ENCODE measurements around the gene CILP.

Gene CILP

GRCh38 chr15:65254758-65255157 lies 43.5 kb upstream of the CILP start:
- intact Hi-C loops (cut with DNase I; ENCODE audit: low total_unique reads), result loop anchor here (5.0 kb wide), 1 partner anchor 42 kb away; the partner anchor contains the start of gene CILP
- TF ChIP-seq CTCF (IDR thresholded peaks at IDR 0.05), result no peak
- peaks cover 0 to 4% (median 0%) of the 10 kb centered on the region in 4 donors for H3K4me1 ChIP-seq
- no peak overlapping the region for H3K4me3 ChIP-seq
- H3K9me3 ChIP-seq, result no peaks in the 10 kb centered on the region
- DNase-seq, result no peak
- no peak overlapping the region for H3K27ac ChIP-seq
- H3K27me3 ChIP-seq, result no peaks in the 10 kb centered on the region
- peaks cover 24 to 60% (median 31%) of the 10 kb centered on the region in 3 donors for H3K36me3 ChIP-seq

GRCh38 chr15:65254356-65254755 lies 43.1 kb upstream of the CILP start:
- peaks cover 20 to 60% (median 27%) of the 10 kb centered on the region in 3 donors for H3K36me3 ChIP-seq
- H3K27me3 ChIP-seq, result no peaks in the 10 kb centered on the region
- DNase-seq, result no peak
- TF ChIP-seq CTCF (IDR thresholded peaks at IDR 0.05), result no peak
- H3K27ac ChIP-seq, result no peak overlapping the region
- H3K4me3 ChIP-seq, result no peak overlapping the region
- H3K4me1 ChIP-seq, result peaks cover 0 to 4% (median 0%) of the 10 kb centered on the region in 4 donors
- intact Hi-C loops (cut with DNase I; ENCODE audit: low total_unique reads), result loop anchor here (5.0 kb wide), 1 partner anchor 42 kb away; the partner anchor contains the start of gene CILP
- H3K9me3 ChIP-seq, result no peaks in the 10 kb centered on the region

- no peak for TF ChIP-seq CTCF (IDR thresholded peaks at IDR 0.05)
- Histone ChIP-seq H3K27ac (no peak overlapping the region), H3K27me3 (no peaks in the 10 kb centered on the region), H3K9me3 (no peaks in the 10 kb centered on the region), H3K4me1 (no peaks in the 10 kb centered on the region), H3K4me3 (no peak overlapping the region), H3K36me3 (peaks cover 0 to 51% (median 6%) of the 10 kb centered on the region in 3 donors)
- intact Hi-C loops (cut with DNase I; ENCODE audit: low total_unique reads), result loop anchor here (5.0 kb wide), 1 partner anchor 37 kb away; the partner anchor contains the start of gene CILP
- no peak for DNase-seq
Observed at GRCh38 chr15:65249641-65250040, 38.4 kb upstream of the CILP start.

GRCh38 chr15:65248511-65249255 lies 37.4 kb upstream of the CILP start:
- Histone ChIP-seq H3K27ac (no peak overlapping the region), H3K9me3 (no peaks in the 10 kb centered on the region), H3K4me3 (no peak overlapping the region), H3K4me1 (no peaks in the 10 kb centered on the region), H3K36me3 (peaks cover 0 to 43% (median 0%) of the 10 kb centered on the region in 3 donors), H3K27me3 (no peaks in the 10 kb centered on the region)
- intact Hi-C loops (cut with DNase I; ENCODE audit: low total_unique reads), result no loop called here
- TF ChIP-seq CTCF (IDR thresholded peaks at IDR 0.05), result no peak
- no peak for DNase-seq

GRCh38 chr15:65246939-65247338 lies 35.7 kb upstream of the CILP start:
- H3K4me1 ChIP-seq, result no peaks in the 10 kb centered on the region
- no peak overlapping the region for H3K27ac ChIP-seq
- H3K36me3 ChIP-seq, result peaks cover 0 to 40% (median 0%) of the 10 kb centered on the region in 3 donors
- no peak for TF ChIP-seq CTCF (IDR thresholded peaks at IDR 0.05)
- H3K9me3 ChIP-seq, result no peaks in the 10 kb centered on the region
- no peak overlapping the region for H3K4me3 ChIP-seq
- H3K27me3 ChIP-seq, result no peaks in the 10 kb centered on the region
- intact Hi-C loops (cut with DNase I; ENCODE audit: low total_unique reads), result no loop called here
- DNase-seq, result no peak

Data from tibial artery (tissue), 4 donors.